NCI-H345 treated with DMSO at 0.1 percent for 48 hours (cell line): ENCODE data around the gene CD48.

Experiments
- DNase-seq: peaks from one replicate; lab custom pipeline; 2025; ENCODE audit not compliant: unreplicated experiment; lab: John Stamatoyannopoulos, UW

The CD48 gene

DNA sequence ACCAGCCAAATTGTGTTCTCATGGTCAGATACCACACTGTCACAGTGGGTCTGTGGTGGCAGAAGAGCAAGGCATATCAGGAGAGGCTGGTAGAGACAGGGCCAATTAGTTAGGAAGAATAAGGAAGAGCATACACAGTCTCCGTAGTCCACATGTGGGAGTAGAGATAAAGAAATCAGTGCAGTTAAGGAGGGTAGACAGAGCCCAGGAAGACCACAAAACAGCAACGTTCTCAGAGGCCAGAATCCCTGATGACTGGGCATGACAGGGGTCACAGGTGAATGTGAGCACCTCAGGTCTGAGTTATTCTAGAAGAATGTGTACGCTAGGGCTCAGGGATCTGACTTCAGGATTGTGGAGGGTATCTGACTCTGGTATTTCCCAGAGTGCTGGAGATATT lies 31.7 kb downstream of the CD48 start:
- no peak for DNase-seq

DNA sequence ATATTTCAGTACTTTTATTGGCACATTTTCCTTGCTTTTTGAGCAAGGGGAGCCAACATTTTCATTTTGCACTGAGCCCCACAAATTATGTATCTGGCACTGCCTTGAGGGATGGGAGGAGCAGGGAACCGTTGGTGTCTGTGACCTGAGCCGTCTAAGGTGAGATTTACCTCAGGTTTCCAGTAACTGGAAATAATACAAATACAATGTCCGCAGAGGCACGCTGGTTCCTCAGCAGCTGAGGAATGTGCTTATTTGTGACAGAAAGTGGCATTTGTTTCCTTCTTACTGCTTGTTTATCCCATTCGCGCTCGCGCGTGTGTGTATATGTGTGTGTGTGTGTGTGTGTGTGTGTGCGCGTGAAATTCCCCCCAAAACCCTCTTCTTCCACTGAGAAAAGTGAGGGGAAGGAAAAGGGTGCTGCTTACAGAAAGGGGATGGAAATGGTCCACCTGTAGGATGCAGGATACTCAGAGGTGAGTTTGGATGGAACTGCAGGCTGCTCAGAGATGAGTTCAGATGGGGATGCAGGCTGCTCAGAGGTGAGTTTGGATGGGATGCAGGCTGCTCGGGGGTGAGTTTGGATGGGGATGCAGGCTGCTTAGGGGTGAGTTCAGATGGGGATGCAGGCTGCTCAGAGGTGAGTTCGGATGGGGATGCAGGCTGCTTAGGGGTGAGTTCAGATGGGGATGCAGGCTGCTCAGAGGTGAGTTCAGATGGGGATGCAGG lies 34.6 kb downstream of the CD48 start:
- DNase-seq, result no peak

DNA sequence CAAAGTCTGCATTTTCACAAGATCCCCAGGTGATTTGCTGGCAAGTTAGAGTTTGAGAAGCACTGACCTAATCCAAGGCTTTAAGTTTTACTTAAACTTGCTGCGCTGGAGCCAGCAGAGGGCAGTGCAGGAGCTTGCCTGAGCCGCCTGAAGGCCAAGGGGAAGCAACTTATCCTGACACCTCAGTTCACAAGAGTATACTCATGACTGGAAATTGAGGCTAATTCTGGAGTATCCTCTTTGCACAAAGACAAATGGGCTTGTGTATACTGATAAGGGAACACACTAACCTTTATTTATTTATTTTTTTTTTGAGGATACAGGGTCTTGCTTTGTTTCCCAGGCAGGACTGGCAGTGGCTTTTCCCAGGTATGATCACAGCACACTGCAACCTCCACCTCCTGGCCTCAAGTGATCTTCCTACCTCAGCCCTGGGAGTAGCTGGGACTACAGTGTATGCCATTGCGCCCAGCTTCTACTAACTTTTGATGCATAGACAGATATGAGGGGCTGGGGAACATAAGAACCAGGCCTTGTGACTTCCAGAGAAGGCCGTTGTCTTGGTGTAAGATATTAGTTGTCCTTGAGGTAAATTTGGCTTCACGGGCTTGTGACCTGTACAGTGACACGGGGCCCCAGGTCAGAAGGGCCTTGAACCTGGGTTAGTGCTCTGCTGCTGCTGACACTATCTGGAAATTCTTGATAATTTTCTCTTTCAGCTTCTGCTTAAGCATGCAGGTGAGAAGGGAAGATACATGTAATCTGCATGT lies 35.8 kb downstream of the CD48 start:
- peak; percentile 78 for DNase-seq

DNA sequence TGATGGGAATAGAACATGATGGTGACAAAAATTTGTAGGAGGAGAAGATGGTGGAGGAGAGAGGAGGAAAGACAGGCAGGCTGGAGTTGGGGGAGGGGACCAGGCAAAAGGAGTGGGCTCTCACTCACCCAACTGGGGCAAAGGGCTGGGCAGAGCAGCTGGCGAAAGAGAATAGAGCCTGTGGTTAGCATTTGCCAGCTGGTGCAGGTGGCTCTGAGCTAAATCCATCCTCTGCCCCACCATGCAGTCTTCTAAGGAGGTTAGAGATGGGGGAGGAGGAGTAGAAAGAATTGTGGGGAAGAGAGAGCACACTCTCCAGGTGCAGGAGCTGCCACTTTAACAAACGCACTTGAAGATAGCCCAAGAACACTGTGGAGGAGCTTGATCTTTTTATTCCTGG lies 37.2 kb downstream of the CD48 start:
- no peak for DNase-seq

DNA sequence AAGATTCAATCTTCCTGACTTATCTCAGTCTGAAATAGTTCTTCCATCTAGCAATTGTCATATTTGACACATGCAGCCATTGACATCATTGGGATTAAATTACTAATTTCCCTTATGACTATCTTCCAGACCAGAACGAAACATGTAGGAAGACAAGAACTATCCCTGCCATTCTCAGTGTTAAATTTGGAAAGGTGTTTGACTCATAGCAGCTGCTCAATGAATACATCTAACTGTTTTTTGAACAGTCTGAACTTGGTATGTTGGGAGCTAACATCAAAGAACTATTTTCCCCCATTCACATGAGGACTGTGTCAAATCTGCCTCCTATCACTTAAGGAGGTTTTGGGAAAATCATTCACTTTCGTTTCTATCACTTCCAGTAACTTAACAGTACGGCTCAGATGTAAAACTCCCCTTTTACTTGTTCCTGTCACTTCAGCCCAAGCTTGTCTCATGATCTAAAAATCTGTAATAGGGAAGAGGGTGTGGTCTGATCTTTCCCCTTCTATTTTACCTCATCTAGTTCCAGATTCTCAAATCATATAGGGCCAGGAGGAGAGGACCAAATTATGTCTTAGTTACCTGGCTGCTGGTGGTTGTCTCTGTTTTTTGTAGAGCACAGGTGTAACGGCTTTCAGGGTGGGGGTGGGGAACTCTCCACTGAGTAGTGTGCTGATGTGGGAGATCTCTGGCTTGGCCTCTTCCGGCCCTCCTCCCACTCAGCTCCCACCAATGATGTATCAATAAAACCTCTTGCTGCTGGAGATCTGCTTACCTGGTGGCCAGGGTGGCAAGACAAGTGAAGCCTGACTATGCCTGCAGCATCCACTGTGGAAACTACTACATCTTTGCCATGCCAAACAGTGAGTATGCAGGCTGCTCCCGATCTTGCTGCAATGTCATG lies 38.6 kb downstream of the CD48 start:
- DNase-seq, result no peak

DNA sequence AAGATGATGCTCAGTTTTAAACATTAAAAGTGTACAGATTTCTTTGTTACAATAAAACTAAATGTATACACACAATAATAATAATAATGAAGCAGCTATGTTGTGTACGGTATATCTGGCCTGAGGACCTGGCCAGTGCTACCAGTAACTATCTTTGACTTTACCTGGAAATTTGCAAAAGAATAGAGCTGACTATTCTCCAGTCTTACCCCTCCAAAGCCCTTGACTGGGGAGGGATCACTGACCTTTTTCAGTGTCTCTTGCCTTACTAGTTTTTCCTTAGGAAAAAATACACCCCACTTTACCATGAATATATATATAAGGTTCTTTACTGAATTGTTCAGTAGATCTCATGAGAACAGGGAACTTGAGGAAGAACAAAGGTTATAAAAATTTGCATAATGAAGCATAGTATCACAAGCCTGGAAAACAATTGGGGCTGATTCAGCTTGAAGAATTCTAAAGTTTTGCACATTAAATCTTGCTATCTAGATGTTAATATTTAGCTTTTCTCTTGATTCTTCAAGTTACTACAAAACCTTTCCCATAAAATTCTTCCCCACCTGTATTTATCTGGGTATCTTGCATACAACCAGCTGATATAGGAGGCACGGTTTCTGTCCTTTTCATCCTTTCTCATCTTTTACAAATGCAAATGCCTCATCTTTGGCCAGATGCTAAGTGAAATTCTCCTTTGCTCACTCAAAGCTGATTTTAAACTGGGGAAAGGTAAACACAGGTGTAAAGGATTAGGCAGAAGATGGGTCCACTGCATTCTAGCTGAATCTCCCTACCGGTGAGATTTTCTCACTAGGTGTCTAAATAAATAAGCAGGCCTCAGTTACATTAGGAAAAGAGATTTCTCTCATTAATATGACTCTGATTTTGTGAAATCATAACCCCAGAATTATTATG lies 39.8 kb downstream of the CD48 start:
- DNase-seq, result peak; percentile 39

DNA sequence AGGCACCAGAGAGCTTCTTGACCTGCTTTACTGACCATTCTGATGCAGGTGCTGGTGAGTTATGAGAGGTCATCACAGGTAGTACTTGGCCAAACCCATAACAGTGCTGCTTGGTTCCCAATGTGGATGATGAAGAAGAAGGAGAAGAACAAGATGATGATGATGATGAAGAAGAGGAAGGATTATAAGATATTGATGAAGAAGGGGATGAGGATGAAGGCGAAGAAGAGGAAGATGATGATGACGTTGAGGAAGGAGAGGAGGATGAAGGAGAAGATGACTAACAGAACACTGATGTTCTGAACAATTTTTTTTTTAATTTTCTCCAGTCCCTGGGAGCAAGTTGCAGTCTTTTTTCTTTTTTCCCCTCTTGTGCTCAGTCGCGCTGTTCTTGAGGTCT lies 40.9 kb downstream of the CD48 start:
- no peak for DNase-seq

DNA sequence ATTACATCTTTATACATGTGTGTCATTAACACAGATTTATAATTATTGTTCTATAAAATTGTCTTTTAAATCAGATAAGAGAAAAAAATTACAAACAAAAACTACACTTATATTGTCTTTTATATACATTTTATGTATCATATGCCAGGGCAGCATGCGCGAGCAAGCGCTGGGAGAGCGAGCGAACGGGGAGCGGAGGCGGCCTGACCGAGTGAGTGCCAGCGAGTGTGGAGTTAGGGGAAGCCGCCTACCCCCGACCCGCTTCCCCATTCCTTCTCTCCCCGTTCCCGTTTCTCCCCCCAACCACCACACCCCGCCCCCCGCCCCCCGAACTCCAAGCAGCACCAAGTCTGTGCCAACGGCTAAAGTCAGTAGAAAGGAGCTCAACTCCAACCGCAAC lies 41.8 kb downstream of the CD48 start:
- no peak for DNase-seq

DNA sequence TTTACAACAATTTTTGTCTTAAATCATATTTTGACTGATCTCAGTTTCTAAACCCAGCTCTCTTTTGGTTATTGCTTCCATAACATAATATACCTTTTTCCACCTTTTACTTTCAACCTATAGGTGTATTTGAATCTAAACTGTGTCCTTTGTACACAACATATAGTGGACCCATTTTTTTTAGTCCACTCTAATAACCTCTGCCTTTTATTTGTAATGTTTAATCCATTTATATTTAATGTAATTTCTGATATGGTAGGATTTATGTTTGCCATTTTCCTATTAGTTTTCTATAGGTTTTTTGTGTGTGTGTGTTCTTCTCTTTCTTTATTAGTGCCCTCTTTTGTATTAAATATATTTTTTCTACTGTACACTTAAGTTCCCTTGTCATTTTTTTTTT lies 42.3 kb downstream of the CD48 start:
- DNase-seq, result no peak

DNA sequence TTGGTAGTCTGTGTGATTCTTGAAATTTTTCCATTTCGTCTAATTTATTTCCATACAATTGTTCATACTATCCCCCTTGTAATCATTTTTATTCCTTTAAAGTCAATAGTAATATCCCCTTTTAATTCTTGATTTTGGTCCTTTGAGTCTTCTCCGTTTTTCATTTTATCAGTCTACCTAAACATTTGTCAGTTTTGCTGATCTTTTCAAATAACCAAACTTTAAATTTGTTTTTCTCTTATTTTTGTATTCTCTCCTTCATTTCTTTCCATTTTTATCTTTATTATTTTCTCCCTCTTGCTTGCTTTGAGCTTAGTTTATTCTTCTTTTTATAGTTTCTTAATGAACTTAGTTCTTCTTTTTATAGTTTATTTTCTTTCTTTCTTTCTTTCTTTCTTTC lies 43.7 kb downstream of the CD48 start:
- no peak for DNase-seq

DNA sequence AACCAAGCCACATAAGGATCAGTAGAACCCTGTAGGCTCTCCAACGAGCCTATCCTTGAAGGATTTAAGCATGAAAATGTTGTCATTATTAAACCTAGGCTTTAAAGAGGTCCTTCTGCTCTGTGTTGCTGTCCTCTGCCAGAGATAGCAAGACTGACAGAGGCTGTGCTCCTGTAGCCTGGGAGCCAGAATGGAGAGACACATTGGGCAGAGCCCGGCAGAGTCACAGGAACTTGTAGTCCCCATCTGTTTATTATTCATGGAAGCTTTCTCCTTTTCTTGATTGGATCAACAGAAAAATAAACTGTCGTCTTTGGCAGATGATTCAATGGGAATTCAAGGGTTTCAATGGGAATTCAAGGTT lies 45.6 kb downstream of the CD48 start:
- DNase-seq, result no peak

DNA sequence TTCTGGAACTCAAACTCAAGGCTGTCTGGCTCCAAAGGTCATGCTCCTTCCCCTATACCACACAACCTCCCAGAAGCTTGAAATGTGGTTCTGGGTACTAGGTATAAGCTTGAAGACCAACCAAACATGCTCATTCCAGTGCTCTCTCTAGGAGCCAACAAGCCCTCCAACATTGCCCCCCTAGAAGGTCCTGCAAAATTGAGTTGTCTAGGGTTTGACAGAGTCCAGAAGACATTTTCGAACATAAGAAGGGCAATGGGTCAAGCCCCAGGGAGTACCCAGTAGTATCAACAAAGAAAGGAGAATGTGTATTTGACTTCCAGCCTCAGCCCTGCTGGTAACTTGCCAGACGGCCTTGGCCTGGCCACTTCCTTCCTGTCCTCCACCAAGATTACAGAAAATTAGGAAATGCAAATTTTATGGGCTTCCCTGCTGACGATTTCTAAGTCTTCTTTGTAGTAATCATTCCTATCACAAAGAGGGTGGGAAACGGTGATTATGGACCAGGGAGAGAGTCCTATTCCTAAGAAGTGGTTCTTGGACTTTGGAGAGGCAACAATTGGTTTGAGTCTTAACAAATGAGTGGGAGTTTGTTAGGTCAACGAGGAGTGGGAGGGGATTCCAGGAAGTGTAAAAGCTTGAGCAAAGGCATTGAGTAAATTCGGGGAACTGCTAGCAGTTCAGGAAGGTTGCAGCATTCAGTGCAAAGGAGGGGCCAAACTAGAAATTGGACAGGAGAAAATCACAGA lies 46.1 kb downstream of the CD48 start:
- DNase-seq, result no peak

DNA sequence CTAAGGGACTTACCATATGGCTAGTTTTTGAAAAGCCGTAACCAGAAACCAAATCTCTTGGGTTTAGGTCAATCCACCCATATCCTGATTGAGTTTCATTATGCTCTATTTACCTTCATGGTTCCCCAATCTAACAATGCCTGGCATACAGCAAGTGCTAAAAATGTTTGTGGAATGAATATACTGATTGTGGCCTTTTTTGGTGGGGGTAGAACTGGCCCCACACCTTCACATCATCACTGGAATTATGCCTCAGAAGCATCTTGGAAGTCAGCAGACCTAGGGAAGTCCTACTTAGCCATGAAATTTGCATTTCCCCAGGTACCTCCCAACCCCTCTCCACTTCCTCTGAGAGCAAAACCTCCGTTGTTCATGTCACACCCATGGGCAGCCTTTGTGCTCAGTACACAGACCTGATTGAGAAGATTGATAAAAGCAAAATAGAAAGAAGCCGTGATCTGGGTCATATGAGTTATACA lies 47.0 kb downstream of the CD48 start:
- no peak for DNase-seq

DNA sequence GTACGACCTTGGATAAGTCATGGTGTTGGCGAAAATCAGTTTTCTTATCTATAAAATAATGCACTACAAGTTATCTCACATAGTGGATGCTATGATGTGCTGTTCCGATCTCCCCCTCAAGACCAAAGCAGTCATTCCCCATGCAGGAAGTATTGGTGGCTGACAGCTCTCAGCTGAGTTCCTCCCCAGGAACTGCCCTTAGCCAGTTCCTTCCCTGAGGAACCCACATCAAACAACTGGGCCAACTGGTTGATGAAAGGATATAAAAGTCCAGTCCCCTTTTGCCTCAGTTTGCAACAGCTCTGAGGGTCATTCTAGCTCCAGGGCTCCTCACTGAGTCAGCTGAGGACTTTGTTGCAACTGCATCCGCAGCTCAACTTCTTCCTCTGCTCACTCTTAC lies 48.7 kb downstream of the CD48 start:
- no peak for DNase-seq

DNA sequence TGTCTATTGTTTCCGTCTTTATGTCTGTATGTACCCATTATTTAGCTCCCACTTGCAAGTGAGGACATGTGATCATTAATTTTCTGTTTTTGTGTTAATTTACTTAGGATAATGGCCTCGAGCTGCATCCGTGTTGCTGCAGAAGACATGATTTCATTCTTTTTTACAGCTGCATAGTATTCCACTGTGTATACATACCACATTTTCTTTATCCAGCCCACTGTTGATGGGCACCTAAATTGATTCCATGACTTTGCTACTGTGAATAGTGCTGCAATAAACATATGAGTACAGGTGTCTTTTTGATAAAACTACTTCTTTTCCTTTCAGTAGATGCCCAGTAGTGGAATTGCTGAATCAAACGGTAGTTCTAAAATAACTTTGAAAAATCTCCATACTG lies 52.1 kb downstream of the CD48 start:
- DNase-seq, result no peak

DNA sequence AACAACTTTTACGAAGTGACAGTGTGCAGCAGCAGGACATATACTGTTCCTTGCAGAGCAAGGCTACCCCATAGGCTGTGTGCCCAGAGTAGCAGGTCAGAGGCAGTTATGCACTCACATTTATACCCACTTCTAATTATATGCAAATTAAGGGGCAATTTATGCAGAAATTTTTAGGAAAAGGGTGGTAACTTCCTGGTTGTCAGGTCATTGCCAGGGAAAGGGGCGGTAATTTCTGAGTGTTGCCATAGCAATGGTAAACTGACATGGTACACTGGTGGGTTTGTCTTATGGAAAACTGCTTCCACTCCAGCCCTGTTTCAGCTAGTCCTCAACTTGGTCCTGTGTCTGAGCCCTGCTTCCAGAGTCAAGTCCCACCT lies 52.8 kb downstream of the CD48 start:
- DNase-seq, result no peak

DNA sequence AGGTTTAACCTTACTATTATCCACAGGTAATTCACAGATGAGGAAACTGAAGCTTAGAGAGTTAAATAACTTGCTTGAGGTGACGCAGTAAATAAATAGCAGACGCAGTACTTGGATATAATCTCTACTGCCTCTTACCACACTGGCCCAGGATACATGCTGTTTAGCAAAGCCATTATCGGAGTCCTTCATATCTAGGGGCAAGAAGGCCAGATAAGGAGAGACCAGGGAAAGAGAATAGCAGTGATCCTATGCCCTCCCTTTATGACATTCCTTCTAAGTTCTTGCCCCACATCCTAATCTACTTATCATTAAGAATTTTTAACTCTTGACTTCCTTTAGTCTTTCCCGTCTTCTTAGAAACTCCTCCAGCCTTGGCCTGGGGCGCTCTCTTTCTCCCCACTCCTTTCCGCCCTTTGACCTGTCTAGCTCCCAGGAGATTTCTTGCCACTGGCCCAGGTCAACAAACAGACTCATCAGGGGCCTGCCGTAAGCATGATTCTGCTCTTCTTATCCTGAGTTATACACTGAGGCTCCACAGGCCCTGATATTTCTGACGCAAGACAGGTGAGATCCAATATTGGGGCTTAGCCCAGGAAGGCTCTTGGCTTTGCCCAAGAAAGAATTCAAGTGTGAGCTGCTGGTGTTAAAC lies 53.3 kb downstream of the CD48 start:
- no peak for DNase-seq

DNA sequence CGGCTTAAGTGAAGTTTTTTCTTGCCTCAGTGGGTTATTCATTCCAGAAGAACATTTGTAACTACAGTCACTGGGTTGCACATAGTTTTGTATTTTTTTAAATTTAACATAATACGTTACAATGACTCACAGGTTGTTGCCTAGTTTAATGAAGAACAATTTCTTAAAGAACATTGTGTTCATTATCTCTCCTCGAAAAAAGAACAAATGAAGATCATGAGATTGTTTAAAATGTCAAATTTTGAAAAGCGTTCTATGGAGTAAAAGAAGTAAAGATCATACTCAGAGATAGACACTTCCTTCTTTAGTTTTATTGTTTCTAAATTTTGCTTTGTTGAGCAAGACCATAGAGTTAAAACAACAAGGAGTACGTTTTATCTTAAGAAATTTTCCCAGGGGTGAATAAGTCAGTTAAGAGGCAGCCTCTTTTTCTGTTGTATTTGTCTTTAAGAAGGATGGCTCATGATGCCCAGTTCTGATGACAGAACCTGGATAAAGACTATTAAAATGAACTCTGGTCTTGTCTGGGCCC lies 54.3 kb downstream of the CD48 start:
- DNase-seq, result no peak

DNA sequence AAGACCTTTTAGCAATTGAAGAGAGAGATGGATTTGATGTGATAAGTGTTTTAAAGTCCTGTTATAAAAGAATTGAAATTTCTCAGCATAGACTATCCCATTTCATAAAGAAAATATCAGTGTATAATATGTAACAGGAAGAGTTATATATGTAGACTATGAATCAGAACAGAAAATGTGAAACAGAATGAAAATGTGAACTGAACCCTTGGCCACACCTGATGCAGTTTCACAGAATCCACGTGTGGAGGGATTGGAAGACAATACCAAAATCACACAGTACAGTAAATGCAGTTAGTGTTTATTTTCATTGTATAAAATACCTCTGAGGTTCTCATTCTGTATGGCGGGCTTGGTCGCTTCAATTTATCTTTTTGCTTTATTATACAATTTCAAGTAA lies 54.9 kb downstream of the CD48 start:
- DNase-seq, result no peak
